Activated CD8-positive, alpha-beta memory T cell treated with anti-CD3 and anti-CD28 coated beads for 36 hours (primary cell): ENCODE results near the gene RMRP. TPM values are rescaled to one million over a fixed set of nuclear protein-coding genes. Genes with fewer than 3 reads are reported as not detected.

Experiments used
- CTCF ChIA-PET: fragments of 350-600 bp; sonication (Branson Sonifier 250); formaldehyde crosslinking; loops from one replicate; lab custom pipeline; 2021; ENCODE audit warnings: antibody characterized with exemption; lab: Charles Lee
- POLR2A ChIA-PET: fragments of 350-600 bp; sonication (Branson Sonifier 250); formaldehyde crosslinking; loops from one replicate; lab custom pipeline; 2021; ENCODE audit warnings: antibody characterized with exemption; lab: Charles Lee
- total RNA-seq, 2 experiments: library from RNA; stranded (reverse); gene quantifications; one replicate each; pipeline ENCODE4 v1.2.3, GENCODE V29; 2021

Gene RMRP
- total RNA-seq, 2 experiments from 2014 or later = 9,117 to 9,295 TPM

DNA sequence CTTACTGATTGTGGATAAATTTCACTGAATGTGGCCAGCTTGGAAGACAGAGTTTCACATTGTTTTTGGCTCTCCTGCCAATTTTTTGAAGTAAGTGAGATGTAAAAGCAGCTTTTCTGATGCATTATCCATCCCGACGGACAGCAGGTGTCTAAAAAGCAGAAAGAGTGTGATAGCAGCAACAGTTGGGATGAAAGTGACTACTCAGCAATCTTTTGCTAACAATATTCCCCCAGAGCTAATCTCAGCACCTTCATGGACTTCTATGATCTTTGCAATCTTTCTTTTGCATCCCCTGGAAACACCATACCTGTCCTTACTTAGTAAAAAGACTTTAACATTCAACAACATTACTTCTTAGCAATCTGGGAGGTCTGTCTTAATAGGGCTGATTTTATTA lies 45.0 kb downstream of the RMRP start:
- POLR2A ChIA-PET = no interaction called here
- CTCF ChIA-PET = interaction anchor here (1.2 to 2.9 kb wide), 4 partner anchors 7 to 33 kb away, joined by 3 to 10 read pairs (median 4); no protein-coding TSS in a partner anchor

DNA sequence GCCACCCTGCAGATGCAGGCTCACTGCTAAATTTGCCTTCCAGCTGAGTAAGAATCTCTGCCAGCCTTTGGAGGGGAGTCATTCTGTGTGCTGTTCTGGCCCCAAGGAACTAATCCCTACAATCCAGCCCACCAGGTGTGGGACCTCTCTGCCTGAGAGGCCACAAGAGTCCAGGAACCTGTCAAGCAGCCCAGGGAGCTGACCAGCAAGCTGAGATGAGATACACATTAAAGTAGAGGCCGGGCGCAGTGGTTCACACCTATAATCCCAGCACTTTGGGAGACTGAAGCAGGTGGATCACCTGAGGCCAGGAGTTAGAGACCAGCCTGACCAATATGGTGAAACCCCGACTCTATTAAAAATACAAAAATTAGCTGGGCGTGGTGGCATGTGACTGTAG lies 45.8 kb downstream of the RMRP start:
- CTCF ChIA-PET = interaction anchor here (0.9 to 2.9 kb wide), 6 partner anchors 8 to 85 kb away, joined by 3 to 11 read pairs (median 4); no protein-coding TSS in a partner anchor
- POLR2A ChIA-PET = interaction anchor here (0.9 kb wide), 1 partner anchor 46 kb away, joined by 4 read pairs; the partner anchor contains the start of genes CCDC107 and RMRP

DNA sequence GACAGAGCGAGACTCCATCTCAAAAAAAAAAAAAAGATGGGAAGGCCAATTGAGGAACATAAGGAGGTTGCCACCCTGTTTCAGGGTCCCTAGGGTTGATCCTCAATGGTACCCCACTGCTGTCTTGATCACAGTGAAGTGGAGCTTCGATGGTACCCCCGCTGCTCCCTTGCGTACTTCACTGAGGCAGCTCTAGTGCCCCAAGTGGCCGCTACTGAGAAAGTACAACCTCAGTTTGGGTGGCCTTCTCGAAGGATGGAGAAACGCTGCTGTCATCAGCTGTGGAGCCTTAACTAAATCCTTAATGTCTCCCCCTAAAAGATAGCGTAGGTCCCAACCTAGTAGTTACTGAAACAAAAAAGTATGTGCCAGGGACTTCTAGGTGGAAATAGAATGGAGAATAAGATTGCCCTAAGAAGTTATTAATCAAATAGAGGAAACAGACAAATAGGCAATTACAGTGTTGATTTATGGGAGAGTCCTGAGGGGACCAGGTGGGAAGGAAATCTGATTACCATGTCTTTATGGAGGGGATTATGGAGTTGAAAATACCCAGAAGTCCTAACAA lies 46.5 kb downstream of the RMRP start:
- ChIA-PET POLR2A (interaction anchor here (0.9 to 1.0 kb wide), 3 partner anchors 8 to 47 kb away, joined by 4 to 9 read pairs (median 5); partner anchors contain the start of genes CCDC107 and RMRP), CTCF (interaction anchor here (0.7 to 2.9 kb wide), 13 partner anchors 8 to 146 kb away, joined by 3 to 11 read pairs (median 4); partner anchors contain the start of genes RMRP and TPM2)

DNA sequence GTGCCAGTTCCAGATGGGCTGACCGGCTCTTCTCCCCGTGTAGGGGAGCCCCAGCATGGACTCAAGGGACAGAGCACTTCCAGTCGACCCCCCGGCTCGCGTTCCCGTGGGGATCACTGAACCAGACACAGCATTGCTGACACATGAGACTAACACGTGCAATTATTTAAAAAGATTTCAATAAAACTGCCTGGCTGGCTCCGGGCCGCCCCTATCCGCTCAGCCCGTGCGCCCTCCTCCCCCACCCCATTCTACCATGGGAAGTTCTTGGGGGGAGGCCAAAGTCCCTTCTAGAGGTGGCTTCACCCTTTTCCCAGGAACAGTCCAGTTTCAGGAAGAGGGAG lies 48.0 kb downstream of the RMRP start:
- ChIA-PET CTCF (interaction anchor here (1.2 to 2.1 kb wide), 3 partner anchors 9 to 87 kb away, joined by 3 to 11 read pairs (median 8); no protein-coding TSS in a partner anchor), POLR2A (no interaction called here)

DNA sequence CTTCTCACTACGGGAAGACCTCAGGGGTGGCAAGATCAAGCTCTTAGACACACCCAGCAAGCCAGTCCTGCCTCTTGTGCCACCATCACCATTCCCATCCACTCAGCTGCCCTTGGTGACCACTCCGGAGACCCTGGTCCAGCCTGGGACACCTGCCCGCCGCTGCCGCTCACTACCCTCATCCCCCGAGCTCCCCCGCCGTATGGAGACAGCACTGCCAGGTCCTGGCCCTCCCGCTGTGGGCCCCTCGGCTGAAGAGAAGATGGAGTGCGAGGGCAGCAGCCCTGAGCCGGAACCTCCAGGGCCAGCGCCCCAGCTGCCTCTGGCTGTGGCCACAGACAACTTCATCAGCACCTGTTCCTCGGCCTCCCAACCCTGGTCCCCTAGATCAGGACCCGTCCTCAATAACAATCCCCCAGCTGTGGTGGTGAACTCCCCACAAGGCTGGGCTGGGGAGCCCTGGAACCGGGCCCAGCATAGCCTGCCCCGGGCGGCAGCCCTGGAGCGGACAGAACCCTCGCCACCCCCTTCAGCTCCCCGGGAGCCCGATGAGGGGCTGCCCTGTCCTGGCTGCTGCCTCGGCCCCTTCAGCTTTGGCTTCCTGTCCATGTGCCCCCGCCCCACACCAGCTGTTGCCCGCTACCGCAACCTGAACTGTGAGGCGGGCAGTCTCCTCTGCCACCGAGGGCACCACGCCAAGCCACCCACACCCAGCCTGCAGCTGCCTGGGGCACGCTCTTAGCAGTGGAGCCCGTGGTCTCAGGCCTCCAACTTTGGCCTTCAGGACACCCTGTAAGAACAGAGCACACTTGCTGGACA lies 48.6 kb downstream of the RMRP start:
- POLR2A ChIA-PET = interaction anchor here (0.6 kb wide), 1 partner anchor 648 kb away, joined by 4 read pairs; no protein-coding TSS in a partner anchor
- CTCF ChIA-PET = interaction anchor here (0.5 to 1.8 kb wide), 3 partner anchors 8 to 643 kb away, joined by 3 to 6 read pairs (median 5); no protein-coding TSS in a partner anchor

DNA sequence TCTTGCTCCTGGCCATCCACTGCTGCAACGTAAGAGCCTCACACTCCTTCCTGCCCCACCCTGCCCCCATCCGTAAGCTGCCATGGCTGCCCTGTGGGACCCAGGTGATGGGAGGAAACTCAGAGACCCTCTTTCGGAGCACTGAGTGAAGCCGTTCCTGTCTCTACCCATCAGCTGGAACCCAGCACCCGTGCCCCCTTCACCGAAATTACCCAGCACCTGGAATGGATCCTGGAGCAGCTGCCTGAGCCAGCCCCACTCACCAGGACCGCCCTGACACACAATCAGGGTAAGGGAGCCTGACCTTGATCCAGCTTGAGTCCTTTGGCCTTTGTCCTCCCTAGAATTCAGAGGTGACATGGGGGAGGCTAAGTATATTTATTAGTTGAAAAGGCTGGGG lies 49.6 kb downstream of the RMRP start:
- ChIA-PET CTCF (interaction anchor here (1.2 to 1.8 kb wide), 2 partner anchors 9 to 37 kb away, joined by 3 to 6 read pairs; no protein-coding TSS in a partner anchor), POLR2A (interaction anchor here (0.5 to 0.6 kb wide), 2 partner anchors 24 to 649 kb away, joined by 4 read pairs; no protein-coding TSS in a partner anchor)

Other genes with a start within 250 kb of the RMRP start
- gene RUSC2, start 167.9 kb downstream of the RMRP start, total RNA-seq = 1 to 10 TPM; 1.2 TPM
- 10 to 100 TPM; 47.9 to 51.6 TPM for gene TESK1, start 52.8 kb downstream of the RMRP start, total RNA-seq
- gene CD72, start 39.6 kb downstream of the RMRP start, total RNA-seq = 10 to 100 TPM; 13.7 to 15.1 TPM
- 10 to 100 TPM; 62.0 to 63.7 TPM for gene SIT1, start 7.1 kb downstream of the RMRP start, total RNA-seq
- gene CCDC107, start 273 bp upstream of the RMRP start, total RNA-seq = 10 to 100 TPM; 17.1 to 18.3 TPM
- gene ARHGEF39, start 7.2 kb upstream of the RMRP start, total RNA-seq = 10 to 100 TPM; 12.6 to 13.7 TPM
- 1 to 10 TPM; 5.5 to 6.2 TPM for gene CA9, start 15.9 kb upstream of the RMRP start, total RNA-seq
- gene TPM2, start 31.9 kb upstream of the RMRP start, total RNA-seq = 1 to 10 TPM; 3.7 to 3.9 TPM
- gene TLN1, start 74.2 kb upstream of the RMRP start, total RNA-seq = 100 to 1,000 TPM; 233 to 235 TPM
- 10 to 100 TPM; 32.0 to 33.4 TPM for gene CREB3, start 74.6 kb upstream of the RMRP start, total RNA-seq
- 10 to 100 TPM; 38.7 to 40.1 TPM for gene GBA2, start 91.2 kb upstream of the RMRP start, total RNA-seq
- 10 to 100 TPM; 17.1 to 17.3 TPM for gene RGP1, start 91.3 kb upstream of the RMRP start, total RNA-seq
- under 1 TPM in 1 of 2 experiments, not detected in 1; 0.65 TPM for gene MSMP, start 96.3 kb upstream of the RMRP start, total RNA-seq
- 1 to 10 TPM; 9.7 TPM for gene NPR2, start 133.6 kb upstream of the RMRP start, total RNA-seq
- 1 to 10 TPM; 1.0 to 1.2 TPM for gene SPAG8, start 154.2 kb upstream of the RMRP start, total RNA-seq
- 10 to 100 TPM; 67.7 to 70.8 TPM for gene HINT2, start 157.0 kb upstream of the RMRP start, total RNA-seq
- not detected for gene FAM221B, start 170.7 kb upstream of the RMRP start, total RNA-seq
- gene TMEM8B, start 171.2 kb upstream of the RMRP start, total RNA-seq = 1 to 10 TPM; 2.2 to 2.4 TPM
- gene OR13J1, start 212.4 kb upstream of the RMRP start, total RNA-seq = not detected
- gene HRCT1, start 248.2 kb upstream of the RMRP start, total RNA-seq = not detected